ENCODE results near the gene EPX.
"Not testable (repeated sequence)": the region's sequence is repeated elsewhere in the genome, so short reads cannot be mapped to it uniquely, and the experiment has no call there.

The EPX gene

GRCh38 chr17:58192612-58193011, at the start of gene EPX:
EPX (plus strand) TSS chr17:58192726; CDS start chr17:58192847, 121 bp downstream.
- DNase-seq (ENCODE audit: low read depth, low spot score) = no peak

- DNase-seq (ENCODE audit: low read depth, low spot score) = not testable (repeated sequence)
Measured at GRCh38 chr17:58143335-58143734, 49.2 kb upstream of the EPX start.

GRCh38 chr17:58144801-58145200, 47.7 kb upstream of the EPX start:
- no peak for DNase-seq (ENCODE audit: low read depth, low spot score)

- DNase-seq (ENCODE audit: low read depth, low spot score) = no peak
Measured at GRCh38 chr17:58147930-58148434, 44.5 kb upstream of the EPX start, which contains the start of gene OR4D1. OR4D1 (plus strand) TSS chr17:58148384; CDS start chr17:58155154, 6,770 bp downstream.

GRCh38 chr17:58148609-58149008, 43.9 kb upstream of the EPX start:
- no peak for DNase-seq (ENCODE audit: low read depth, low spot score)

GRCh38 chr17:58150394-58150793, 42.1 kb upstream of the EPX start:
- DNase-seq (ENCODE audit: low read depth, low spot score) = no peak

GRCh38 chr17:58153046-58153445, 39.5 kb upstream of the EPX start:
- DNase-seq (ENCODE audit: low read depth, low spot score) = no peak

GRCh38 chr17:58153671-58154070, 38.9 kb upstream of the EPX start:
- no peak for DNase-seq (ENCODE audit: low read depth, low spot score)

- DNase-seq (ENCODE audit: low read depth, low spot score) = peak; percentile 29
Measured at GRCh38 chr17:58156839-58157803, 35.4 kb upstream of the EPX start.

GRCh38 chr17:58158181-58158580, 34.3 kb upstream of the EPX start:
- no peak for DNase-seq (ENCODE audit: low read depth, low spot score)

GRCh38 chr17:58161566-58161965, 31.0 kb upstream of the EPX start:
- no peak for DNase-seq (ENCODE audit: low read depth, low spot score)

GRCh38 chr17:58165981-58166380, 26.5 kb upstream of the EPX start:
- DNase-seq (ENCODE audit: low read depth, low spot score) = no peak

GRCh38 chr17:58166682-58167081, 25.8 kb upstream of the EPX start, which contains the start of gene OR4D2:
OR4D2 (plus strand) TSS chr17:58166982; CDS start chr17:58169656, 2,674 bp downstream.
- no peak for DNase-seq (ENCODE audit: low read depth, low spot score)

GRCh38 chr17:58170622-58171021, 21.9 kb upstream of the EPX start:
- DNase-seq (ENCODE audit: low read depth, low spot score) = no peak

- peak; percentile 5 for DNase-seq (ENCODE audit: low read depth, low spot score)
Measured at GRCh38 chr17:58172369-58173071, 20.0 kb upstream of the EPX start.

GRCh38 chr17:58174871-58175270, 17.7 kb upstream of the EPX start:
- no peak for DNase-seq (ENCODE audit: low read depth, low spot score)

GRCh38 chr17:58176200-58176599, 16.3 kb upstream of the EPX start:
- DNase-seq (ENCODE audit: low read depth, low spot score) = peak; percentile 46

- DNase-seq (ENCODE audit: low read depth, low spot score) = no peak
Measured at GRCh38 chr17:58181796-58182195, 10.7 kb upstream of the EPX start.

- no peak for DNase-seq (ENCODE audit: low read depth, low spot score)
Measured at GRCh38 chr17:58183514-58183913, 9.0 kb upstream of the EPX start.

- DNase-seq (ENCODE audit: low read depth, low spot score) = peak; percentile 64
Measured at GRCh38 chr17:58184308-58184985, 8.1 kb upstream of the EPX start.

- DNase-seq (ENCODE audit: low read depth, low spot score) = no peak
Measured at GRCh38 chr17:58184986-58185761, 7.4 kb upstream of the EPX start.
